GM18873 (cell line): Measurements from ENCODE around the gene ERC2.

Source experiments
- ATAC-seq: cut with Tn5 transposase; IDR thresholded peaks from one replicate; pipeline ENCODE4 v1.9.1; 2021; ENCODE audit warnings: mild to moderate bottlenecking, moderate library complexity, moderate number of reproducible peaks; ENCODE audit not compliant: unreplicated experiment, low FRiP score

Gene ERC2

DNA sequence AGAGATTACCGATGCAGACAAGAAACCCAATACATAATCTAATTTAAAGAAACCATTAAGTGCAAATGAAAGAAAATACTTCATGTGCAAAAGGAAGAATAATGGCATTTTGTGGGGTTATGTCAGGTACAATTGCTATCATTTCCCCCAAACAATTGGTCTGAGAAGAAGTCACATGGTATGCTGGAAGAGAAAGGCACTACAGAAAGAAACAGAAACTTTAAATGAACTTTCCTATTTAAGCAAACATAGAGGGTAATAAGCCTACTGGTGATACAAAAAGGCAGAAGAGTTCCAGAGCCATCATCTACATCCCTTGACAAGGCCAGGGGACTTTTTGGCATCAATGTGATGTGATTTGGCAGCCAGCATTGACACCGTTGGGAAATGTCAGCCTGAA, 678.8 kb downstream of the ERC2 start:
- ATAC-seq: no peak

DNA sequence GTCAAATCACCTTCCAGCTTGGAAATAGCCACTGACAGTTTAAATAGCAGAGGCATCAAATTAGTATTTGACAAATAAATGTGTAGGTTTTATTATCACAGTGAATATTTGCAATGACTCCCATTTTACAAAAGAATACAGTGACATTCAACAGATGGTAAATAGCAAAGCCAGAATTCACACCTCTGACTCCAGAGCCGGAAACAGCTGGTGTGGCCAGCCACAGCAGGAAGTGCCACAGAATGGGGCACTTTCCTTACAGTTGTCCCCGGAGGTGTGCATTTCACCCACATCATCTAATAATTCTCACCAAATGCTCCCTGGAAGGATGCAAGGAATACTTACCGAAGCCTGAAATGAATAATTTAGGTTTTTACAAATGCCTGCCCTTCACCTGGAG, 685.5 kb downstream of the ERC2 start:
- no peak for ATAC-seq

DNA sequence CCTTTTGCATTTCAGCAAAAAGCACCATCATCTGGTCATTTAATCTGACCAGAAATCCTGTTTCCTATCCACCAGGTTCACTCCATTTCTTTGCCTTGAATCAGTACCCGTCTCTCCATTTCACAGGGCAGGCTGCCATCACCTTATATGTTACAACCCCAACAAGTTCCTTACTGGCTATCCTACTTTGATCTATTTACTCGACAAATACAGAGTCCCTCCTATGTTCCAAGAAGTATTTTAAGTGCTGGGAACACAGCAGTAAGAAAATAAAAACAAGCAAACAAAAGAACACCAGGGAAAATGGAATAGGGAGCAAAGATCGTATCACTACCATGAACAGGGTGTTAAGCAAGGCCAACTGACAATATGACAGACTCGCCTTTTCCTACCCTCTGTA, 685.9 kb downstream of the ERC2 start:
- no peak for ATAC-seq

DNA sequence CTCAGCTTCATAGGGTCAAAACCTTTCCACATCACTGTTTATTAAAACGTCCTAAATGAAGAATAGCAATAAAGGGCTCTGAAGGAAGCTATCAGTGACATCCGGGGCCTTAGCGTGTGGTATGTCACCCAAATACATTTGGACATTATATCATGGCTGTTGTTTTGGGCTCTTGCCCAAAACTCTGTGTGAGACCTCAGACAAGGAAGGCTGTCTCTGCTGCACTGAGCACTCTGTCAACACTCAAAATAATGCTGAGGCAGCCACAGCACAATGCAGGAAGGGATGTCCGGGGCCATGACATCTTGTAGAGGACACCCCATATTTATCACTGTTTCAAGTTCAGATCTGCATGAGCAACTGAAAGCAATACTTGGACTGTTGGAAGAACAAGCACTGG, 687.4 kb downstream of the ERC2 start:
- ATAC-seq: no peak

DNA sequence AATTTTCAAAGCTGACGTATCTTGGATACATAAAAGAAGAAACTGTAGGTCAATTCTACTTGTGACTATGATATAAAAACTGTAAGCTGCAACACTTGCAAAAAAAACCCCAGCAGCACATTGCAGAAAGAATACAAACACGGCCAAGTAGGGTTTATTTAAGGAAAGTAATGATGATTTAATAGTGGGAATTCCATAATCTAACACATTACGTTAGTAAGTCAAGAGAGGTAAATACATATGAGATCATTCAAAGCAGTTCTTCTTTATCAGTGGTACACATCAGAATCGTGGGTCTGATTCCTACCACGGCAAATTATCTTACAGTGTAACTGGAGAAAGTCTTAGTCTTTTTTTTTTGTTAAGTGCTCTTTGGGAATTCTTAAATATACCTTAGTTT, 688.7 kb downstream of the ERC2 start:
- ATAC-seq: no peak

DNA sequence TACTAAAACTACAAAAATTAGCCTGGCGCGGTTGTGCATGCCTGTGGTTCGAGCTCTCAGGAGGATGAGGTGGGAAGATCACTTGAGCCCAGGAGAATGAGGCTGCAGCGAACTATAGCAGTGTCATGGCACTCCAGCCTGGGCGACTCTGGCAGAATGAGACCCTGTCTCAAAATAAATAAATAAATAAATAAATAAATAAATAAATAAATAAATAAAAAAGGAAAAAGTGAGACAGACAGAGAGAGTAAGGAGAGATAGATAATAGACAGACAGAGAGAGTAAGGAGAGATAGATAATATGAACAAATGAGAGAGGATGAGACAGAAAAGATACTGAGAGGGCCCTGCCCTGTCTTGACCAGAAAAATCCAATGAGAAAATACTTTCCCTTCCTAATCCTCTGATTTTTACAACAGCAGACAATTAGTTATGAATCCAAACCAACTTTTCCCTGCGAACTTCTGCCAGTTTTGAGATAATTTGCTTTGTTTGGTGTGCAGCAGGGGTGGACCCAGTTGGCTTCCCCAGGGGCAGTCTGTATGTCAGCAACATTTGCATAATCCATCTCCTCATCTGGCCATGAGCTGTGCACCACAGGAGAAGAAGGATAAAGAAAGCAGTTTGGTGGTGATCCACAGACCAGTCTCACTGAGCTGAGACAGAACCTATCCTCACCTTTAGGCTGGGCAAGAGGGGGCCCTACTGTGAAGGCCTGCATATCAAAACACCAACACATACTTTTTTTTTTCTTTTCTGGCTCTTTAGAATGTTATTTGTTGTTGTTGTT, 692.7 kb downstream of the ERC2 start:
- no peak for ATAC-seq

DNA sequence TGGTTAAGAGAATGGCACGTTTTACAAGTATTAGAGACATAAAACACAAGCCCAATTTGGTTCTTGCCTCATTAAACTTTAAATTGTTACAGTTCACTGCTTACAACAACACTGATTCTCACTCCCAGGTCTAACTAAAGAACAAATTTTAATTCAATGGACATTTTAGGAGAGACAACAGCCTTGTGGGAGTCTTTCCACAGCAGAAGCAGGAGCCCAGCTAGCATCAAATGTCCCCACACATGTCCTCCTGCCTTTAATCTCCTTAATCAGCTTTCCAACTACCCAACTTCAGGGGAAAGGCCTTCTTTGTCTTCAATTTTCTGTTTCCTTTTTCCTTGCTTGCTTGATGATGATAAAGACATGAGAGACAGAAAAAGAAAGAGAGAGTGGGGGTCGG, 693.4 kb downstream of the ERC2 start:
- ATAC-seq: no peak

DNA sequence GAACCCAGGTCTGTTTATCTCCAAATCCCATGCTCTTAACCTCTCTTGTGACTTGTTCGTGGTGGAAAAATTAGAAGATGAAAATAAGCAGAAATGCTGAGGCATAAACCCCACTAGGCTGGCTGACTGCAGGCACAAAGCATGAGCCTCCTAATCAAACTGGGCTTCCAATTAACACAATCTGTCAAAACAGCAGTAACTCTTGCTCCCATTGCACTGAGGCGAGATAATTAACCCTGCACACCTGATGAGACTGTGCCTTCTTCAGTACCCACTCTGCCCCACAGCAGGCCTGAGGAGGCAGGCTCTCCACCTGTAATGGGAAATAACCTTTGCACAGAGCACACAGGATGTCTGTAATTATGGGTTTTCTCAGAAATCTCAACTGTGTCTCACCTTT, 696.8 kb downstream of the ERC2 start:
- no peak for ATAC-seq

DNA sequence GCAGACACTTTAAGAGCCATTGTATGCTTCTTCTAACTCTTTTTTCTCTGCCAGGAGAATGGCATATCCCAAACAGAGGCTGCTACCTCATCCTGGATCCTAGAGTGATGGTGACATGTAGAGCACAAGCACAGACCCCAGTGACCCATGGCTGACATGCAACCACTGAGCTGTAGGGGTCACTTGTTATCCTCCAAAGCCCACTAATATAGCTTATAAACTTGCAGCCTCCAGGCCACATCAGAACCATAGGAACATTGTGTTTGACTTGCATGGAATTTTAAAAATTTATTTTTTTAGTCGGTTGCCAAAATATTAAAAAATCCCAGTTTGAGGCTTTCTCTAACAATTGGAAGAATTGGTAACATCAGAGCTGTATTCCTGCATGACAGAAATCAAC, 698.2 kb downstream of the ERC2 start:
- ATAC-seq: no peak

DNA sequence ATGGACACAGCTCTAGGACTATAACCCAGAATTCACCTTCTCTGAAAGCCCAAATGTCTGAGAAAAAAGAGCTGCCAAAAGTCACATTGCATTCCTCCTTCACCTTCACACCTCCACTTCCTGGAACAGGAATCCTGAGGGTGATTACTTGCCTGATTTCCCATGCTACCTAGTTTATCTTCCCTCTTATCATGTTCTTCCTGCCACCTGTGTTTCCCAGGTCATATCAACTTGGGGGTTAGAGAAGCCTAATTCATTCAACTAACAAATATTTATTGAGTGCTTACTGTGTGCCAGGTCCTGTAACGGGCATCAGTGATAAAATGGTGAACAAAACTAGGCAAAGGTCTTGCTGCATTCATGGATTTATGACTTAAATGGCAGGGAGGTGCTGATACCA, 701.5 kb downstream of the ERC2 start:
- ATAC-seq: no peak

DNA sequence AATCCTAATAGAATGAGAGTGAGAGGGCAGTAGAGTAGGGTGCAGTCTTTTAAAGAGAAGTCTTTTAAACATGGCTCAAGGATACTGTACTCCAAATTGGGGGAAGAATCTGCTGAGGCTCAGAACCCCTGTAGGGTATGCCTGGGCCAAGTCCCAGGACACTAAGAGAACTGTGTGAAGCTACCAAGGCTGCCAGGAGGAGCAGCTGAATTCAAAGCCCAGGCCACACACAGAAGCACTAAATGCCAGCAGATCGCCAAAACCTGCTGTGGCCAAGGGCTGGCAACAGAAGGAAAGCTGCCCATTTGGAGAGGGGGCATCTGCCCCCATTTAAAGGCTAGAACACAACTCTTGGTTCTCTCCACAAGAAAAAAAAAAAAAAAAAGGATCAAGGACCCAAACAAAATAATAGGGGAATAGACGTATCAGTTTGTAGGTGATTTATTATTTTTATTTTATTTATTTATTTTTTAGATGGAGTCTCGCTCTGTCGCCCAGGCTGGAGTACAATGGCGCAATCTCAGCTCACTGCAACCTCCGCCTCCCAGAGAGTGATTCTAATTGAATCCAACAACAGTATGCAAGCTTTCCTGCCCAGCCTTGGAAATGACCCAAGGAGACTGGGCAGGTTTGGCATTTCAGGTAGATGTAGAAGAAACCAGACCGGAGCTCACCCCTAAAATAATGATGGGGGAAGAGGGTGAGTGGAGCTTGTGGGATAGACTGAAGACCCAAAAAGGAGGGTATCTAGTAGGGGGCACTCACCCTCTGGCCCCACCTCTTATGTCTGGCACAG, 702.2 kb downstream of the ERC2 start:
- ATAC-seq: no peak

DNA sequence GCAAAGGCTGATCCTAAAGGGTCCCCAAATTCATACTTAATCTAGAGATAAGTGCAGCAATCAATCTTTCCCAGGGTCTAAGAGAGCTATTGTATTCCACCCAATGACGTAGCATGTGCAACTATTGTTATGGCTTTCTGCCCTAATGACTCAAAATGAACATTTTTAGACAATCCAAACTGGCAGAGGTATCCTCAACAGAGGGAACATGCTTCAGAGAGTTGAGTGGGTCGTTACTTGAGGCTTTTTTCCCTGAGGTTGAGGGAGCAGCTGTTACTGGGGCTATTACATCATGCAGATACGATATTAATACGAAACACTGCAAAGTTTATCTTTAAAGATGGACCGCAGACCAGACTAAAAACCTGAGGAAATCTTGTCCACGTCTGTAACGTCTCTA, 702.9 kb downstream of the ERC2 start:
- no peak for ATAC-seq

DNA sequence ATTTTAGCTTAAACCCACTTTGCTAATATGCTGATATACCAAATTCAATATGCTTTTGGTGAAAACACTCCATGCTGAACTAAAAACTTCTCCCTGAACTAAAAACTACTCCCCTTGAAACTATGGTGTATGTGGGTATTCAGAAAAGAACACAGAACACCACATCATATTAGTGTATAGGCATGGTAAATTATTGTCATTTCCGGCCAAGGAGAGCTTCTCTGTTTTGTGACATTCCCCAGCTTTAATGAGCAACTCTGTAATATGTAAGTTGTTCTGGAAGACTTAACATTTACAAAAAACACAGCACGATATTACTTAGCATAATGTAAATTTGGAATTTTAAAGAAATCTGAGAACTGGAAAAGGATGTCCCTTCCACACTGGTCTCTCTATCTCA, 711.3 kb downstream of the ERC2 start:
- no peak for ATAC-seq

DNA sequence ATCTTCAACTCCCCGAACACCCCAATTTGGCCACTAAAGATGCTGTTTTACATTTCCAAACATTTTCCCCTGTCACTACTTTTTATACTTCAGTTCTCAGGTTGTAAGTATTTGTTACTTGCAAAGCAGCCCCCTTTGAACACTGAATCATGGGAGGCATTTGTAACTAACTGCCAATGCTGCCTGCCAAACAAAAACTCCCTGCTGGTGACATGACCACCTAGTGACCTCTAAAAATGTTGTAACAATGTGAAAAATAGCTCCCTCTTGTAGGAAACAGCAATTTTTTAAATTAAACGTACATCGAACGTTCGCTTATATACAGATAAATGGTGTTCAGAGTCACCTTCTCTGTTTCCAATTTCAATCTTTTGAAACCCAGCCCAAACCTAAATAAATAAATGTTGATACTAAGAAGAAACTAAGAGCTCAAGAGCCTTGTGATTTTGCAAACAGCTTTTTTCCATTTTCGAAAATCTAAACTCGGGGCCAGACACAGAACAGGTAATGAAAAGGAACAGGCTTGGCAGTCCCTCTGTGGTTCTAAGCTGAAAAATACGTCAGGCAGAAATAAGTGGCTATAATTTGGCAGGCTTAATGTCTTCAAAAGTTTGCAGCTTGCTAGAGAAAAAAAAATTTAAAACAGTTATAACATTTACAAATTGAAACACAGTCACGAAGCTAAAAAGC, 712.6 kb downstream of the ERC2 start:
- ATAC-seq: no peak

DNA sequence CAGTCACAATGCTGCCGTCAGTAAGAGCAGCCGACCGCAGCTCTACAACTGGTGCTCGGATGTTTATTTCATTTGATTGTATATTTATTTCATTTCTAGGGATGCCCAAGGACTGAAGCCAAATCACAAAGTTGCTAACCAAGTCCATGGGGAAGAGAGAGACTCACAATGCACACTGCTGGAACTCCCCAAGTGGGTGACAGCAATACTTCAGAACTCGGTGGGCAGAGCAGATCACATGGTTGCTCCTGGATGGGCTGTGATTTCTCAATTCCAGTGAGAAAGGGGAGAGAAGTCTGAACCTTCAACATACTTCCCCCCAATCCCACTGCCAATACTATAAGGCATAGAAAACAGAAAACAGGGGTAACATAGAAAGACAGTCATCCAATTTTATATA, 715.4 kb downstream of the ERC2 start:
- ATAC-seq: no peak

DNA sequence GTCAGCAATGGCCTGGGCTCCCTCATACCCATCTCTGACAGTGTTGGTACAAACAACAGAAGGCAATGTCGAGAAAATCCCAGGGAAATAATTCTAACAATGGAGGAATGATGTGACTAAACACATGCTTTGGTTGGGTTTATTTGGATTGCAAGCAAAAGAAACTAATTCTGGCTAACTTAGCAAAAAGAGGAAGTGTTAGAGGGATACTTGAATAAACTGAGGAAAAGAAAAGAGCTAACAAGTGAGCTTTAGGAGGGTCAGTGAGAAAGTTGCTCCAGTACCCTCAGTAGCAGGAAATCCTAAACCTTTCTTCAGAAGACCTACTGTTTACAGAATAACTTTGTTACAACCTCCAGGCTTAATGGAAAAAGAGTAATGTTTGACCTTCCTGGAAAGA, 716.5 kb downstream of the ERC2 start:
- no peak for ATAC-seq

DNA sequence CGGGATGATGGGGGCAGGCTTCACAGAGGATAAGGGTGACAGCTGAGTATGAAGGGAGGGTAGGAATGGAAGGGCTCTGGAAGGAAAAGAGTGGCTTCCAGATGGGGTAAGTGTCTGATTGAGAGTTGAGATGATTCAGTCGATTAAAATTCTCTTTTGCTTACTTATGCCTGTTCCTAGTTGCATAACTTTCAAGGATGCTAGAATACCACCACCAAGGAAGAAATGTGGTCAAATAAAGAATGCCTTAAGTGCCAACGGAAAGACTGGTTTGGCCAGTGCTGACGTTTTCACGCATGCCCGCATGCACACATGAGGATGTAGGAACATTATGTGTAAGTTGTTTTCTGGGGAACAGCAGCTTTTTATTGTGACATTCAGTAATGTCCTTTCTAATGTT, 717.7 kb downstream of the ERC2 start:
- ATAC-seq: no peak

DNA sequence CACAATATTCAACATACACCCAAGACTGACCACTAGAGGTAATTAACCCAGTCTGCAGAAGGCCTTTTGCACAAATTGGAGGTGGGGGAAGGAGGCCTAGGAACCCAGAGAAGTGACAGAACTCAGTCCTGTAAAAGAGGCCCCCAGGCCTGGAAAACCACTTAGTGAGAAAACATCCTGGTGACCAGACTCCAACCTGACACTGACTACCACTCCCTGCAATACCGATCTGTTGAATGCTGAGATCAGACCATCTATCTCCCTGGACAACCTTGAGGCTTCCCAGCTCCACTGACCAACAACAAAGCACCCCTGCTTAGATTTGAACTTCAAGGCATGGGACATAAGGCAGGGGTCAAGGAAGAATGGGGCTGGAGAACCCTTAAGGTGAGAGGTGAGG, 719.2 kb downstream of the ERC2 start:
- ATAC-seq: no peak

DNA sequence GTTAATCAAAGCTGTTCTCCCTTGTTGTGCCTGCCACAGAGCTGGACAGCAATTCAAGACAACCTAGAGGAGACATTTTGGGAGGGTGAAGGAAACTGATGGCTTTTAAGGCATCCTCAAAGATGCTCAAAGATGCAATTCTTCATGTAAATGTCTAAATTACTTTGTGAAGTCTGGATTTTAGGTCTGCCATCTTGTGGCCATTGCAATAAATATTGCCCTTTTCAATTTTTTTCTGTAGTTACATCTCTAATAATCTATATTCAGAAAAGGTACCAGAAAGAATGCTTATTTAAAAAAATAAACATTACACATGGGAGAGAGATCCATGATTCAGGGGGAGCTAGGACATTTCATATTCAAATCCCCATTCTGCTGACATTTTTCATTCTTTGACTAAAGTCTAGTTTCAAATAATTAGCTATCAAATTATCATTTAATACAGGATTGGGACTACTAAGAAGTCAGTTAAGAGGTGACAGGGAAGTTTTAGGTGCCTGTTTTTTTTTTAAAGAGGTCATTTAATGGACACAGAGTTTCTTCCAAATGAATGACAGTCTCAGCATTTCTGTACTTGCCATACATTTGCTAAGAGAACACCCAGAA, 721.4 kb downstream of the ERC2 start:
- no peak for ATAC-seq

DNA sequence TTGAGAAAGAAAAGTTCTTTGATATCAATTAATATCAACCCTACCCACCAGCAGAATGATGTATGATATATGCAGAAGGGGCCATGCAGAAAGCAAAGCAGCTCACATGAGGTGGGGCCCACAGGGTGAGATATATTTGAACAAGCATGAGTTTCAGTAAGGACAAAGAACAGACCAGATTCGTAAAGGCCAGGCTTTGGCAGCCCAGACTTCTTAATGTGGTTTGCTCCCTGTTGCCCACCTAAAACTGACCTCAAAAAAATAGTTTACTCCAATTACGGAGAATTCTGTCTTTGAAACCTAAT, 725.5 kb downstream of the ERC2 start:
- no peak for ATAC-seq
